Measurements from ENCODE around the gene PIP5K1C.
A peak's percentile ranks its signal among the peaks of the same experiment; 100 is the strongest.

The PIP5K1C gene

GRCh38 chr19:3607303-3608078 is 92.8 kb downstream of the PIP5K1C start:
- DNase-seq = no peak

DNA sequence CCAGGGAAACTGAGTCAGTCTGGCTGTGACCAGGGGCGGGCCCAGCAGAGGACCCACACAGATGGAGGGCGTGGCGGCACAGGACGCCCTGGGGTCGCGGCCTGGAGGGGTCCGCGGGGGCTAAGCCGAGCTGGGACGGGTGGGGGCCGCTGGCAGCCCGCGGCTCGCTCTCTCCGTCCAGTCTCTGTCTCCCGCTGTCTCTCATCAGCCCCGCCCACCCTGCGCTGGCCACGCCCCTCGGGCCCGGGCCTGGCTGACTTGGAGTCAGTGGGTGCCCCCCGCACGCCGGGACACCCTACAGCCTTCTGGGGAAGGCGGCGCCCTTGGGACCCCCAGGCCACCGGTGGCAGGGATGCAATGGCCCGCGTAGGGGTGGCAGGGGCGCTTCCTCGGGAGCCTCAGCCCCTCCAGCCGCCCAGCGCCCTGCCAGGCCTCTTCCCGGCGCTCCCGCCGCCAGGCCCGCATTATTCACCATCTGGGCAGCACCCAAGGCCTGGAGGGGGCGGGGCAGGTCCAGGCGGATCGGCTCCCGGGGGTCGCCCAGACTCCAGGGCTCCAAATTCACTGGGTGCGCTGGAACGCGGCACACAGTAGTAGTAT is 93.5 kb downstream of the PIP5K1C start, which contains the start of gene TBXA2R:
TBXA2R (minus strand) TSS at position 186 of the 600 bp plus-strand sequence. CDS start 6,241 bp downstream, outside the sequence.
- DNase-seq = no peak

- DNase-seq = no peak
Measured at GRCh38 chr19:3606174-3606689, 94.0 kb downstream of the PIP5K1C start.

GRCh38 chr19:3605770-3606169 is 94.5 kb downstream of the PIP5K1C start:
- DNase-seq = no peak

DNA sequence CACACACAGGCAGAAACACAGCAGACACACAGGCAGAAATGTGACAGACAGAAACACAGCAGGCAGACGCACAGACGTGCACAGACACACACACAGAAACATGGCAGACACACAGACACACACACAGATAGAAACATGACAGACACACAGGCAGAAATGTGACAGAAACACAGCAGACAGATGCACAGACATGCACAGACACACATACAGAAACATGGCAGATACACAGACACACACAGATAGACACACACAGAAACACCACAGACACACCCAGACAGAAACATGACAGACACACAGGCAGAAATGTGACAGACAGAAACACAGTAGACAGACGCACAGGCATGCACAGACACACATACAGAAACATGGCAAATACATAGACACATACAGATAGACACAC is 94.9 kb downstream of the PIP5K1C start:
- no peak for DNase-seq

GRCh38 chr19:3604987-3605343 is 95.3 kb downstream of the PIP5K1C start:
- peak; percentile 15 for DNase-seq

GRCh38 chr19:3604227-3604986 is 95.9 kb downstream of the PIP5K1C start:
- no peak for DNase-seq

DNA sequence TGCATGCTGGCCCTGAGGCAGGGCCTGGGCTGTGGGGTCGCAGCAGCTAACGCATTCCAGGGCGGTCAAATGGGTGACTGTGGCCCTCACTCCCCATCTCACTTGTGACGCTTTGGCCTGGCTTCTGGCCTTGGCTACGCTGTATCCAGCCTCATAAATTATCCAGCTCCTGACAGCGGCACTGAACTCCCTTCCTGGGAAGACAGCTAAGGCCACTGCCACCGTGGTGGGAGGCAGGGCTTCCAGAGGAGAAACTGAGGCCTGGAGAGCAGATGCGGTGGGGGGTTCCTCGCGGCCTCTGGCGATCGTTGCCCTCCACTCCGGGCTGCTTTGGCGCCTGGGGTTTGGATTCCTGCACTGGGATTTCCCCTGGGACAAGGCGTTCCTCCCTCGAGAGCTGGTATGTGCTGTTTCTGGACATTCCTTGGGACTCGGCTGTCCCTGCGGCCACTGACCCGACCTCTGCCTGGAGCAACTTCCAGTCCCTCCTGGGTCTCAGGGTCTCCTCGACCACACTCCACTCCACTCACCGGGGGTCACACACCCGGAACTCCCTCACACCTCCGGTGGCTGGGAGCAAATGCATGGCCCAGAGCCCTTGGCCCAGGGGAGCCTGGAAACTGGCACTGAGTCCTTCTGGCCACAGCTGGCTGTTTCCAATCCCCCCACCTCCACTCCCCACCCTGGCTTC is 97.0 kb downstream of the PIP5K1C start:
- DNase-seq = no peak

- DNase-seq = no peak
Measured at GRCh38 chr19:3601021-3601420, 99.2 kb downstream of the PIP5K1C start.

- DNase-seq = no peak
Measured at GRCh38 chr19:3599776-3600187, 100.5 kb downstream of the PIP5K1C start.

GRCh38 chr19:3595521-3596061 is 104.7 kb downstream of the PIP5K1C start:
- no peak for DNase-seq

DNA sequence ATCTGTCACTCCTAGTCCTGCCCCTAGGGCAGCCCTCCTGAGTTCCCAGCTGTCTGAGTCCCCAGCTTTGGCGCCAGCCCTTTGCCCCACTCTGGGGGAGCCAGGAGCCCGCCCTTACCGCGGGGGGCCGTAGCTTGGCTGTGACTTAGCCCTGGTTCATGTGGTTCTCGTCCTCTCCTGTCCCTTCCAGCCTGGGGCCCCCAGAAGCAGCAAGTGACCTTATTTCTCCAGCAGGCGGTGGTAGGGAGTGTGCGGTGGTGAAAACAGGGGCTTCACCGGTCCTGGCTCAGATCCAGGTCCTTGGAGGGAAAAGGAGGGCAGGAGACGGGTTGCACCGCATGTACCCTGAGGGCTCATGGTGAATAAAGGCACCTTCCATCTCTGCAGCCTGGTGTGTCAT is 107.1 kb downstream of the PIP5K1C start:
- no peak for DNase-seq

DNA sequence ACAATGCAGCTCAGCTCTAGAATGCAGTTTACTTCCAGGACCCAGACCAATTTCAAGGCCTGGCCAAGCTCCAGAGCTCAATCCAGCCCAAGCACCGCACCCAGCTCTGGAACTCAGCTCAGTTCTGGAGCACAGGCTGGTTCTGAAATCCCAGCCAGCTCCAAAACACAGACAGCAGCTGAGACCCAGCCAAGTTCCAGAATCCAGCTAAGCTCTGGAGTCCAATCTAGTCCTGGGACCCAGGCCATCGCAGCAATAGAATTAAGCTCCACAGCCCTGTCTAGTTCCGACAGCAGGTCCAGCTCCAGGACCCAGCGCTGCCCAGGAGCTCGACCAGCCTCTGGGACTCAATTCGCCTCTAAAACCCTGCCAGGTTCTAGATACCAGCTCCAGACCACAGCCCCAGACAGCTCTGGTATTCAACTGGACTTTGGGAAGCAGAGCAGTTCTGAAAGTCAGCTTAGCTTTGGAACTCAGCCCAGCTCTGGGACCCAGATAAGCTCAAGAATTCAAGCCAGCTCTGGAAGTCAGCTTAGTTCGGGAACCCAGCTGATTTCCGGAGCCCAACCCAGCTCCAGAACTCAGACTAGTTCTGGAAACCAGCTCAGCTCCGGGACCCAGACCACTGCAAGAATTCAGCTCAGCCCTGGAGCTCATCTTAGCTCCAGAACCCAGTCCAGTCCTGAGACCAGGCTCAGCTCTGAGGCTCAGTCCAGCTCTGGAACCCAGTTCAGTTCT is 108.2 kb downstream of the PIP5K1C start:
- no peak for DNase-seq

DNA sequence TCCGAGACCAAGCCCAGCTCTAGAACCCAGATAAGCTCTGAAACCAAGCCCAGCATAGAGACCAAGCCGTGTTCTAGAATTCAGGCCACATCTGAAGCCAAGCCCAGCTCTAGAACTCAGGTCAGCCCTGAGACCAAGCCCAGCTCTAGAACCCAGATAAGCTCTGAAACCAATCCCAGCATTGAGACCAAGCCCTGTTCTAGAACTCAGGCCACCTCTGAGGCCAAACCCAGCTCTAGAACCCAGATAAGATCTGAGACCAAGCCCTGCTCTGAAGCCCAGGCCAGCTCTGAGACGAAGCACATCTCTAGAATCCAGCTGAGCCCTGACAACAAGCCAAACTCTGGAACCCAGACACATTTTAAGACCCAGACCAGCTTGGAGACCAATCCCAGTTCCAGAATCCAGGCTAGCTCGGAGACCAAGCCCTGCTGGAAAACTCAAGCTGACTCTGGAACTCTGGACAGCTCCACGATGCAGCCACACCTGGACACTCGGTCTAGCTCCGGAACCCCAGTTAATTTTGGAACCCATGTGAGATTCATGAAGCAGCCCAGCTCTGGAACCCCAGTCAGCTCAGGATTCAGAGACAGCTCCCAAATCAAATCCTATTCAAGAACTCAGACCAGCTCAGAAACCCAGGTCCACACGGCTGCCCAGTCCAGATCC is 109.1 kb downstream of the PIP5K1C start:
- DNase-seq = no peak

DNA sequence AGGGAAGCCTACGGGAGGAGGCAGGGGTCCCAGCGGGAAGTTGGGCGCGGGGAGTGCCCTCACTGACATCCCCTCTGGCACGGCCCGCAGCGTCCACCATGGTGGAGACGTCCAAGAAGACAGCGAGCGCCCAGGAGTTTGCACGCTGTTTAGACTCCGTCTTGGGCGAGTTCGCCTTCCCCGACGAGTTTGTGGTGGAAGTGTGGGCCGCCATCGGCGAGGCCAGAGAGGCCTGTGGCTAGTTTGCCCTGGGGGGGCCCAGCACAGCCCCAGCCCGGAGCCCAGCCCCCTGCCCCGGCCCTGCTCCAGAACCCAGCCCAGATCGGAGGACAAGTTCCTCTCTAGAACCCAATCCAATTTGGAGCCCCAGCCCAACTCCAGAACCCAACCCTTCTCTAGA is 110.3 kb downstream of the PIP5K1C start:
- DNase-seq = no peak

GRCh38 chr19:3589439-3589838 is 110.8 kb downstream of the PIP5K1C start:
- DNase-seq = no peak

GRCh38 chr19:3586707-3587346 is 113.4 kb downstream of the PIP5K1C start:
- DNase-seq = no peak

GRCh38 chr19:3586127-3586626 is 114.1 kb downstream of the PIP5K1C start:
- no peak for DNase-seq

DNA sequence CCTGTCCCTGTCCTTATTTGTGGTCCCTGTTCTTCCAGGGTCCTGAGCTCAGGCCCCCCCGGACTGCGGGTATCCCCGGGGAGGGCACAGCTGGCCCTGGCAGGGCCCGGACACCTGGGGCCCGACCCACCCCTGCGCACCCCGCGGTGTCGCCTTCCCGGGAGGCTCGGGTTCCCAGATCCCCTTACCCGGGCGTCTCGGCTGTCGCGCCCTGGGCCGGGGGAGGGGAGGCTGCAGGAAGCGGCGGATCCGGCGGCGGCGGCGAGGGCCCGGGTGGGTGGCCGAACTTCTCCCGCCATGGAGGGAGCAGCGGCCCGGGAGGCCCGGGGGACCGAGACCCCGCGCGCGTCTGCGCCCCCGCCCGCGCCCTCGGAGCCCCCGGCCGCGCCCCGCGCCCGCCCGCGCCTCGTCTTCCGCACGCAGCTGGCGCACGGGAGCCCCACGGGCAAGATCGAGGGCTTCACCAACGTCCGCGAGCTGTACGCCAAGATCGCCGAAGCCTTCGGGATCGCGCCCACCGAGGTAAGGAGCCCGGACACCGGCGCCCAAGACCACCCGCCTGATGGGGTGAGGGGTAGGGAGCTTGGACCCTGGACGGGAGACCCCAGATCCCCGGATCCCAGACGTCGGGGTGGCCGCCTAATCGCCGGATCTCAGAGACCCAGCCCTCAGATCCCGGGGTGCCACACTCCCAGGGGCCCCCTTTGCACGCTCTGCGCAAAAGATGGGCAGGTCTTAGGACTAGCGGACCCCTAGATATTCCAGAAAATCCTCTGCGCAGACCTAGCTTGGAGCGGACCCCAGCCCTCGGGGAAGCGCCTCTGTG is 114.8 kb downstream of the PIP5K1C start, which contains the start of gene GIPC3:
GIPC3 (plus strand) TSS at position 178 of the 826 bp plus-strand sequence; CDS start at position 298, 120 bp downstream.
- DNase-seq = no peak
